HL-60/S4 treated with phorbol 12-myristate 13-acetate at 8.2 ng/mL for 4 days and 3 days (cell line): ENCODE measurements around the gene PBX1.
"Not testable (repeated sequence)": the region's sequence is repeated elsewhere in the genome, so short reads cannot be mapped to it uniquely, and the experiment has no call there.

Source experiments
- in situ Hi-C: fragments of 300-500 bp; cut with MboI; formaldehyde crosslinking; loops from 2 replicates; pipeline ENCODE4 v1.15.0; 2022; ENCODE audit warnings: low sequenced_read_pairs

PBX1 gene

DNA sequence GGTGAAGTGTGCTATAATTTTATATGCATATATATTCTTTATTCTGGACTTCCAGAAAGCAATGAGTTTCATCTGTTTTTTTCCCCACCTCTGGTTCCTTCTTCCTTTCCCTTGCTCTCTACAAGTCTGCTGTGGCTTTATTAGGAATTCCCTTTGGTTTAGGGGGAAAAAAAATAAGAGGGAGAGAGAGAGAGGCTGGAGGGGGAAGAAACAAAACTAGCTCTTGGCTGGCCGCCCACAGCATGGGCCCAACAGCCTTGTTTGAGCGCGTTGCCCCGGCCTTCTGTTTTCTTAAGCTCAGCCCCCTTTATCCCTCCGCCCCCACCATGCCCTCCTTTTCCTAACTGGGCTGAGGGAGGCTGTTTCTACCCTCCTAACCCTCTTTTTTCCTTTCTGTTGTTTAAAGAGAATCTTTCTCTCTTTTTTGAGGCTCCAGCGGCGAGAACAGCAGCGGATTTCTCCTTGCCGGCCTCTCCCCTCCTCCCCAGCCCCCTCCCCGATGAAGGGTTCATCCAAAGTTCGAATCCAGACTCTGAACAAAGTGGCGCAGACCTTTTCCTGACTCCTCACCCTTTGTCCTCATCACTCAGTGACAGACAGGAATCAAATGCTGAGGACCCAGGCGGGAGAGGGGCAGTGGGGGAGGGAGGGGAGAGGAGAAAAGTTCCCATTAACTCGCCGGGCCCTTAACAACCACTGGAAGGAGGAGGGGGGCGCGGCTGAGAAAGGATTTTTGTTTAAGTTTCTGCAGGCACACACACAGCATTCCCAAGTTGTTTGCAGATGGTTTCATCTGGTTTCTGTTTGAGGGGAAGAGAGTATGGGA, 29.7 kb downstream of the PBX1 start:
- in situ Hi-C loops, result no loop called here

GRCh38 chr1:164589408-164589807, 30.4 kb downstream of the PBX1 start:
- in situ Hi-C loops, result no loop called here

DNA sequence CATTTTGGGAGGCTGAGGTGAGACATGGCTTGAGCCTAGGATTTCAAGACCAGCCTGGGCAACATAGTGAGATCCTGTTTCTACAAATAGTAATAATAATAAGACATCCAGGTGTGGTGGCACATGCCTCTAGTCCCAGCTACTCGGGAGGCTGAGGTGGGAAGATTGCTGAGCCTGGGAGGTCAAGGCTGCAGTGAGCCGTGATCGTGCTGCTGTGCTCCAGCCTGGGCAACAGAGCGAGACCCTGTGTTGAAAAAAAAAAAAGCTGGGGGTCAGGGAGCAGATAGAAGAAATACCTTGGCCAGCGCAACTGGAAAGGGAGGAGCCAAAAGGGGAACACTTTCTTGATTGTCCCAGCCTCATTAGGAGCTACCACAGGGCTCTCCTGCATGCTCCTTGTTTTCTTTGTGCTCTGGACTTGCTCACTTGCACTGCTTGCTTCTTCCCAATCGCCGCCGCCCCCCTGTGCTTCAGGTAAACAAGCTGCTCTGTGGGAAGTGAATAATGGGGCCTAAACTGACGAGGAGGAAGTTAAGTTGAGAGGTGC, 31.1 kb downstream of the PBX1 start:
- in situ Hi-C loops, result no loop called here

- in situ Hi-C loops, result no loop called here
Measured at GRCh38 chr1:164590592-164590991, 31.6 kb downstream of the PBX1 start.

- in situ Hi-C loops, result no loop called here
Measured at GRCh38 chr1:164591858-164592257, 32.9 kb downstream of the PBX1 start.

GRCh38 chr1:164592634-164593033, 33.6 kb downstream of the PBX1 start:
- in situ Hi-C loops, result no loop called here

DNA sequence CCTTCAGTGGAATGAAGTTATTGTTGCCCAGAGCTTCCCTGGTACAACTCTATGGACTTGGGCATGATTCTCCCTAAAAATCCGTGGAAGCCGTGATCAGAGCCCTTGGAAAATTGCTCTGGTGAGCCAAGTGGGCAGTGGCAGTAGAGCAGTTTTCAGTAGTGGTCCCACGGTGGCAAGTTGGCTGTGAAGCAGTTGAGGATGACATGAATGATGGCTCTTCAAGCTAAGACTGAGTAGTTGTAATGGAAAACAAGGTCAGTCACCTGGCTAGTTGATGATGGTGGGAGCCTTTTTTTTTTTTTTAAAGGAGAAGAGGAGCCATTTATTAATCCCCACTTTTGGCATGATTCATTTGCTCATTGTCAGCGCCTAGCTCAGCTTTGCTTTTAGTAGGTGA, 36.2 kb downstream of the PBX1 start:
- in situ Hi-C loops, result no loop called here

DNA sequence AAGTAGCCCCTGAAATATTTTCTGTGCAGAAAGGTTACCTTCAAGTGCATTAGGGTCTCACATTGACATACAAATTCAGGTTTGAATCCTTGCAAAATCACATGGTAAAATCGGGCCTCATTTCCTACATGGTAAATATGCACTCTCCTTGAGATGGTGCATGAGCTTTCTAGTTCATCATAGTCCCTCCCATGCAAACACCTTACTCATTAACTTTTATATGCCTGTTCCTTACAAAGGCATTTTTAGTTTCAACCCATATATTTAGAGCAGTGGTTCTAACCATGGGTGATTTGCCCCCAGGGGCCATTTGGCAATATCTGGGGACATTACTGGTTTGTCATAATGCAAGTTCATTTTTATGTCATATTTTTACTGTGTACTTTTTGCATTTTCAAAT, 37.2 kb downstream of the PBX1 start:
- in situ Hi-C loops, result no loop called here

DNA sequence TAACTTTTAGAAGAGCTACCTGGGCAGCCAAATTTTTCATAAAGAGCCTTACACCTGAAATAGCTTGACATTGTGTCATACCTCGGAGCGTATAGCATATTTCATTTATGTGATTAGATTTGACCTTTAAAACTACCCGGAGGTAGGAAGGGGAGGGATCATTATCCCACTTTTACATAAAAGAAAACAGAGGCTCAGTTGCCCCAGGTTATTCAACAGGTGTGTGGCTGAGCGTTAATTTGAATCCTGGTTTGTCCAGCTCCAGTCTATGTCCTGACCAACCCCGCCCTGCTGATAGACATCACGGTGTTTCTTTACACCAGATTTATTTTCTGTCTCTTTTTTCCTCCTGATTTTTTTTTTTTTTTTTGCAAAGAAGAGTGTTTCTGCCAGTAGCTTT, 39.7 kb downstream of the PBX1 start:
- in situ Hi-C loops, result no loop called here

GRCh38 chr1:164599272-164599671, 40.3 kb downstream of the PBX1 start:
- in situ Hi-C loops, result no loop called here

- in situ Hi-C loops, result no loop called here
Measured at GRCh38 chr1:164601399-164602100, 42.6 kb downstream of the PBX1 start.

GRCh38 chr1:164602101-164602422, 43.1 kb downstream of the PBX1 start:
- in situ Hi-C loops, result no loop called here

DNA sequence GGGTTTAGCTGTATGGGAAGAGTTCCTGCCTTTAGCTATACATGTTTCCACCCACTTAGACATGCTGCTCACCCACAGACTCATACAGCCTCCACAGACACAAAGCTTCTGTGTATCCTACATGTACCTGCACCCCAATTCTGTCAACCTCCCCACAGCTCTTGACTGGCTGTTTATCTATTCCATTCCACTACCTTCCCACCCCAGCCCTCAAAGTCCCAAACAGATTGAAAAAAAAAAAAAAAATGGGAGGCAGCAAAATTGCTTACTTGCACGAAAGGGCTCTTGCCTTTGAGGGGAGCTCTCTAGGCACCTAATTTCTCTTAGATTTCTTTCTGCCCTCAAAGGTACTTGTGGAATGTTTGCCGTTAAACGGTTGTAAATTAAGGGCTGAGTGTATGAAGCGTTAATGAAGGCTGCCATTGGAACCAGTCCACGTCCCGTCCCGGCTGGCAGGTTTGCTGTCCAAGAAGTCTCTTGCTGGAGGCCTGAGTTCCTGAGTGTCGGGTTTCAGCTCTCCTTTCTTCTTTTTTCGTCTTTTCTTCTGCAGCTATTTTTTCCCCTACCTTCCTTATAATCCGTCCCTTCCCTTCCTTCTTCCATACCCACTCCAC, 43.6 kb downstream of the PBX1 start:
- in situ Hi-C loops, result no loop called here

DNA sequence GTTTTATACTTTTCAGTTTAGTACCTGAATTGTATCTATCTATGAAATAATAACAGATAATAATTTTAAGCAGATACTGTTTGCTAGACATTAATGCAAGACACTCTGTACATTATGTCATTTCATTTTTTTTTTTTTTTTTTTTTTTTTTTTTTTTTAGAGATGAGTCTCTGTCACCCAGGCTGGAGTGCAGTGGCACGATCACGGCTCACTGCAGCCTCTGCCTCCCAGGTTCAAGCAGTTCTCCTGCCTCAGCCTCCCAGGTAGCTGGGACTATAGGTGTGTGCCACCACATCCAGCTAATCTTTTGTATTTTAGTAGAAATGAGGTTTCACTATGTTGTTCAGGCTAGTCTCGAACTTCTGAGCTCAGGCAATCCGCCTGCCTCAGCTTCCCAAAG, 44.8 kb downstream of the PBX1 start:
- in situ Hi-C loops, result not testable (repeated sequence)

DNA sequence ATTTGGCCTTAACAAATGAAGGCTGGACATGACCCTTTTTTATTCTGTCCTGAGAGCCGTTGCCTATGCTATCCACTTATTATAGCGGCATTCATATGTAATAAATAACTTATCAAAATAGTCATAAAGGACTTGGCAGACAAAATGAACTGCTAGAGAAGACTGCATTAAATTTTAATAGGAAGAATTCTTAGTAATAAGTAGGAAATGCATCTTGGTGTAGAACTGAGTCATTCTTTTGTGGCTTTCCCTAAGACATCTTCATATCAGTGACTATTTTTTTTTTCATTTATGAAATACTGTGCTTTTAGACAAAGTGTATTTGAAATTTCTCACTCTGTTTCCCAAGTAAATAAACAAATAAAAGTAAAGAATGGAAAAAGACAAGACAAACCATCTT, 45.6 kb downstream of the PBX1 start:
- in situ Hi-C loops, result no loop called here

- in situ Hi-C loops, result no loop called here
Measured at GRCh38 chr1:164605254-164606091, 46.5 kb downstream of the PBX1 start.

- in situ Hi-C loops, result no loop called here
Measured at GRCh38 chr1:164607351-164607750, 48.4 kb downstream of the PBX1 start.

DNA sequence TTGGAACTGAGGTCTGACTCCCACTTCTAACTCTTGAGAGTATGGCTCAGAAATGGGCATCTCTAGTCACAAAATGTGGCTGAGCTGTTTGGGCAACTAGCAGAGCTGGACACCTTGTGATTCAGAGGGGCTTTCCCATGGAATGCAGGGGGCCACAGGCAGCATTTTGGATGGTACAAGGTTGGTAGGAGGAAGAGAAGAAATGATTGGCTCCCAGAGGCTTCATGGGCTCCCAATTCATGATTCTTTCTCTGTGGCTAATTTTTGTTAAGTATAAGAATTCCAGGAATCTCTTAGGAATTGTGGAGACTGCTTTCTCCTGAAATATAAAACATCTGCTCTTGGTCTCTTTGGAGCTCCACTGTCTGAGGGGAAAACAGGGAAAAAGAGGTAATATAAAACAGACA, 49.7 kb downstream of the PBX1 start:
- in situ Hi-C loops, result no loop called here

GRCh38 chr1:164609089-164609488, 50.1 kb downstream of the PBX1 start:
- in situ Hi-C loops, result no loop called here

DNA sequence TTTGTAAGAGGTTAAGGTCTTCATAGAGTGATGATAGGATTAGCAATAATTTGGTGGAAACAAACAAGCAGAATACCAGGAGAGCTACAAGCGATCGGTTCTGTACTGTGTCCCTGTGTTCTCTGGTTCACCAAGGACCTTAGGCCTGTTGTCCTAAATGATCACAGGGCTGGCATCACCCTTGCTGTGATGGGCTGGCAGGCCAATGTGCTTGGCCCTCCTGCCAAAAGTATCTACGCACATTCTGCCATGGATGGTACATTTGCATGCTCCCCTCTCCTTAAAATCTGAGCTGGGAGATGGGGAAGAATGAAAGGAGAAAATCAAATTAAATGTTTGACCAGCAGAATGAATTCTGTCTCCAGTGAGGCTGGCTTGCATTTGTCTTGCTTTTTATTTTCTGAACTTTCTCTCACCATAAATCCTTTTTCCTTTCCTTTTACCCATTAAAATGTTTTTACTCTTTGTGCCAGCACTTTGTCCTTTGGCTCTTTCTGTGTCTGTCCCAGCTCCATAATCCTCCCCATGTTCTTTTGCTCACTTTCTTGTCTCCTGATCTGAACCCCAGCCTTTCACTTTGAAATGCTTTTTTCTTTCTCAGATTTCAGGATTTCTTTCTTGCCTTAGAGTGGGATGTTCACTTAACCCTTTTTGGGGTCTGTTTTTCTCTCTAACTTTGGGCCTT, 51.7 kb downstream of the PBX1 start:
- in situ Hi-C loops, result no loop called here
